Measurements from ENCODE around the gene GPR153.

DNA sequence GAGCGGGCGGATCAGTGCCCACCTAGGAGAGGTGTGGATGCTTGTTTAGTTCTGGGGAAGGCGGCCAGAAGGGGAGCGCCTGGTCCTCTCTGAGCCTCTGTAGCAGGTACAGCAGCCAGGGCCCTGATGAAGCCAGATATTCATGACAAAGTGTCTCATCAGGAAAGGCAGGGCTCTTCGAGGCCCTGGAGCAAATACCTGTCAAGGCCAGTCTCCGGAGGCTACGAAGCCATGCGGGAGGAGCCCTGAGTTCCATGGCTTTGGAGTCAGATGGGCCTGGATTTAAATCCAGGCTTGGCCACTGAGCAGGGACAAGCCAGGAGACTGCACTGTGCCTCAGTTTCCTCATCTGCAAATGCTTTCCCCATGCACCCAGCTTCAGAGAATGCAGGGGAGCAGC lies 25.4 kb upstream of the GPR153 start:
- TF ChIP-seq, protein P1, sequence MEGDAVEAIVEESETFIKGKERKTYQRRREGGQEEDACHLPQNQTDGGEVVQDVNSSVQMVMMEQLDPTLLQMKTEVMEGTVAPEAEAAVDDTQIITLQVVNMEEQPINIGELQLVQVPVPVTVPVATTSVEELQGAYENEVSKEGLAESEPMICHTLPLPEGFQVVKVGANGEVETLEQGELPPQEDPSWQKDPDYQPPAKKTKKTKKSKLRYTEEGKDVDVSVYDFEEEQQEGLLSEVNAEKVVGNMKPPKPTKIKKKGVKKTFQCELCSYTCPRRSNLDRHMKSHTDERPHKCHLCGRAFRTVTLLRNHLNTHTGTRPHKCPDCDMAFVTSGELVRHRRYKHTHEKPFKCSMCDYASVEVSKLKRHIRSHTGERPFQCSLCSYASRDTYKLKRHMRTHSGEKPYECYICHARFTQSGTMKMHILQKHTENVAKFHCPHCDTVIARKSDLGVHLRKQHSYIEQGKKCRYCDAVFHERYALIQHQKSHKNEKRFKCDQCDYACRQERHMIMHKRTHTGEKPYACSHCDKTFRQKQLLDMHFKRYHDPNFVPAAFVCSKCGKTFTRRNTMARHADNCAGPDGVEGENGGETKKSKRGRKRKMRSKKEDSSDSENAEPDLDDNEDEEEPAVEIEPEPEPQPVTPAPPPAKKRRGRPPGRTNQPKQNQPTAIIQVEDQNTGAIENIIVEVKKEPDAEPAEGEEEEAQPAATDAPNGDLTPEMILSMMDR (IDR thresholded peaks at IDR 0.05), result no peak
- no peak for TF ChIP-seq POLR2A (IDR thresholded peaks at IDR 0.05)
